ENCODE measurements around the gene LSR. TPM values are rescaled to one million over a fixed set of nuclear protein-coding genes. Genes with fewer than 3 reads are reported as not detected.

LSR gene
- total RNA-seq, 1 donor from 2014 or later = 147 TPM

GRCh38 chr19:35295792-35296462 lies 47.1 kb downstream of the LSR start:
- no peak for TF ChIP-seq CTCF (IDR thresholded peaks at IDR 0.05; ENCODE audit: insufficient read depth, low read length, poor library complexity, severe bottlenecking)
- Histone ChIP-seq H3K4me3 (ENCODE audit: low read depth, low read length) (no peak overlapping the region), H3K36me3 (ENCODE audit: control insufficient read depth, insufficient read depth, low read length) (no peaks in the 10 kb centered on the region), H3K27me3 (ENCODE audit: control insufficient read depth, insufficient read depth, low read length) (peaks cover 40% of the 10 kb centered on the region)
- no peak for DNase-seq (ENCODE audit: low read depth)

- H3K36me3 ChIP-seq (ENCODE audit: control insufficient read depth, insufficient read depth, low read length) = no peaks in the 10 kb centered on the region
- no peak for DNase-seq (ENCODE audit: low read depth)
- no peak overlapping the region for H3K4me3 ChIP-seq (ENCODE audit: low read depth, low read length)
- no peak for TF ChIP-seq CTCF (IDR thresholded peaks at IDR 0.05; ENCODE audit: insufficient read depth, low read length, poor library complexity, severe bottlenecking)
- peaks cover 38% of the 10 kb centered on the region for H3K27me3 ChIP-seq (ENCODE audit: control insufficient read depth, insufficient read depth, low read length)
These were observed 48.1 kb downstream of the LSR start for GRCh38 chr19:35296644-35297514.

GRCh38 chr19:35297515-35297848 lies 48.7 kb downstream of the LSR start:
- no peak for DNase-seq (ENCODE audit: low read depth)
- Histone ChIP-seq H3K36me3 (ENCODE audit: control insufficient read depth, insufficient read depth, low read length) (no peaks in the 10 kb centered on the region), H3K27me3 (ENCODE audit: control insufficient read depth, insufficient read depth, low read length) (peaks cover 33% of the 10 kb centered on the region), H3K4me3 (ENCODE audit: low read depth, low read length) (no peak overlapping the region)
- no peak for TF ChIP-seq CTCF (IDR thresholded peaks at IDR 0.05; ENCODE audit: insufficient read depth, low read length, poor library complexity, severe bottlenecking)

- peaks cover 32% of the 10 kb centered on the region for H3K27me3 ChIP-seq (ENCODE audit: control insufficient read depth, insufficient read depth, low read length)
- H3K4me3 ChIP-seq (ENCODE audit: low read depth, low read length) = no peak overlapping the region
- no peak for DNase-seq (ENCODE audit: low read depth)
- TF ChIP-seq CTCF (IDR thresholded peaks at IDR 0.05; ENCODE audit: insufficient read depth, low read length, poor library complexity, severe bottlenecking) = no peak
- no peaks in the 10 kb centered on the region for H3K36me3 ChIP-seq (ENCODE audit: control insufficient read depth, insufficient read depth, low read length)
These were observed 49.1 kb downstream of the LSR start for GRCh38 chr19:35297922-35298321.

GRCh38 chr19:35298561-35298972 lies 49.8 kb downstream of the LSR start:
- no peak for DNase-seq (ENCODE audit: low read depth)
- Histone ChIP-seq H3K36me3 (ENCODE audit: control insufficient read depth, insufficient read depth, low read length) (no peaks in the 10 kb centered on the region), H3K4me3 (ENCODE audit: low read depth, low read length) (no peak overlapping the region), H3K27me3 (ENCODE audit: control insufficient read depth, insufficient read depth, low read length) (peaks cover 25% of the 10 kb centered on the region)
- no peak for TF ChIP-seq CTCF (IDR thresholded peaks at IDR 0.05; ENCODE audit: insufficient read depth, low read length, poor library complexity, severe bottlenecking)
